Activated T-cell treated with anti-CD3 and anti-CD28 coated beads, Interleukin-2, amount 50 U/mL, for 4 hours (primary cell): ENCODE data around the gene CEP170. TPM values are rescaled to one million over a fixed set of nuclear protein-coding genes. Genes with fewer than 3 reads are reported as not detected.

Experiments
- ATAC-seq, 2 donors: fragments of 200-7000 bp; cut with Tn5 transposase; one replicate each; pipeline ENCODE4 v1.10.0; 2021
- DNase-seq: peaks from one replicate; pipeline ENCODE4 v3.0.0-alpha.2; 2020
- H3K27me3 Mint-ChIP-seq: one replicate; pipeline ENCODE4 v1.8.0; 2021; ENCODE audit warnings: low read depth, mixed read lengths
- H3K36me3 Mint-ChIP-seq: one replicate; pipeline ENCODE4 v1.8.0; 2022; ENCODE audit warnings: mixed read lengths; ENCODE audit not compliant: insufficient read depth
- H3K4me1 Mint-ChIP-seq: one replicate; pipeline ENCODE4 v1.8.0; 2021; ENCODE audit warnings: low read depth, mixed read lengths
- H3K4me3 Mint-ChIP-seq: one replicate; pipeline ENCODE4 v1.8.0; 2021; ENCODE audit warnings: mild to moderate bottlenecking, moderate library complexity, mixed read lengths
- H3K9me3 Mint-ChIP-seq: one replicate; pipeline ENCODE4 v1.8.0; 2021; ENCODE audit warnings: mixed read lengths
- total RNA-seq, 3 donors: library from RNA; stranded (reverse); gene quantifications; one replicate each; pipeline ENCODE4 v1.2.1, GENCODE V29; 2021

CEP170 gene
- total RNA-seq = 10 to 100 TPM; 48.7 to 56.9 (median 54.9) TPM

DNA sequence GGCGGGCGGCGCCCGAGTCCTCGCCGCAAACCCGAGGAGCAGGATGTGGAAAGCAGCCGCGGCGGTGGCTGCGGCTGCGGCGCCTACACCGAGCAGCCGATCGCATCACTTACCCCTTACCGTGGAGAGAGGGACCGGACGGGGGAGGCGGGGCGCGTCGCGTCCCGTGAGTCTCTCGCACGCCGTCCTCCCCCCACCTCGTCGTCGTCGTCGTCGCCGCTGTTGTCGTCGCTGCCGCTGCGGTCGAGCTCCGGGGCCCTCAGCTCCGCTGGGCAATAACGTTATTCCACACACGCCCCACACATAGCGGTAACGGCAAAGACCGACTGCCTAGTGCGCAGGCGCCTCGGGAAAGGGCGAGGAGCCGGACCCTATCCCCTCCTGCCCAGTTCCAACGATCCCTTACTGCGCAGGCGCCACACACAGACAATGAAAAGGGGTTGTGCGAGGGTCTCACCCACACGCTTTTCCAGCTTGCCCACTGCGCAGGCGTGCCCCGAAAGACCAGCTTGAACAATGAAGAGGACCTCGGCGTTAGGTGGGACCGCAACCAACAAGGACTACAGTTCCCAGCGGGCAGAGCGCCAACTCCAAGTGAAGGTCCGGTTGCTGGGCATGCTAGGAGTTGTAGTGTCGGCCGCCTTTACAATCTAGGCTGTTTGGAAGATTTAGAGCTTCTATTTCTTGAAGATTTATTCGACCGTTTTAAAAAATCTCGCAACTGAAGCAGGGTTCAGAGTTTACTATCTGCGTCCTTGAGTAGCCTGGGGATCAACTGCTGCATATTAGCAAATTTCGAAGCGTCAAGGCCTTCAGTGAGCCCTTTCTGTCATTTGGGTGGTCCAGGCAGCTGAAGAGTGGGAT is at the start of gene CEP170:
TSS of gene CEP170 (minus strand) at position 355 of the 864 bp plus-strand sequence. CDS start 30,001 bp downstream, outside the sequence.
- H3K36me3 Mint-ChIP-seq = peaks cover 1% of the 10 kb centered on the region
- ATAC-seq = peak; percentile 72
- DNase-seq = peak; percentile 80
- peaks cover 42% of the 10 kb centered on the region for H3K4me1 Mint-ChIP-seq
- H3K9me3 Mint-ChIP-seq = no peaks in the 10 kb centered on the region
- peak within 1 kb of the TSS; percentile 98 for H3K4me3 Mint-ChIP-seq
- H3K27me3 Mint-ChIP-seq = no peaks in the 10 kb centered on the region

DNA sequence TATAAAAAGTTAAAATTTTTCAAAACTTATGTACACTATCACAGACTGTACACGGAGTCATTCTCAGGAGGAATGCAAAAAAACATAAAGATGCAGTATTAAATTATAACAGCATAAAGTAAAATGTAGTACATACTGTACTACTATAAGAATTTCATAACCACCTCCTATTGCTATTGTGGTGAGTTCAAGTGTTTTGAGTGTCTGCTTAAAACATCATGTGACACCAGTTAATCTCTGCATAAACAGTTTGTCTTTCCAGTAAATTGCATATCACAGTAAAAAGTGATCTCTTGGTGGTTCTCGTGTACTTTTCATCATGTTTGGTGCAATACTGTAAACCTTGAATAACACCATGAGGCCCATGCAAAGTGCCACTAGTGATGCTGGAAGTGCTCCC is 46.0 kb upstream of the CEP170 start:
- no peaks in the 10 kb centered on the region for H3K27me3 Mint-ChIP-seq
- H3K9me3 Mint-ChIP-seq = peaks cover 11% of the 10 kb centered on the region
- H3K36me3 Mint-ChIP-seq = peaks cover 36% of the 10 kb centered on the region
- no peaks in the 10 kb centered on the region for H3K4me1 Mint-ChIP-seq
- ATAC-seq (no peak), DNase-seq (no peak)
- H3K4me3 Mint-ChIP-seq = no peak overlapping the region

DNA sequence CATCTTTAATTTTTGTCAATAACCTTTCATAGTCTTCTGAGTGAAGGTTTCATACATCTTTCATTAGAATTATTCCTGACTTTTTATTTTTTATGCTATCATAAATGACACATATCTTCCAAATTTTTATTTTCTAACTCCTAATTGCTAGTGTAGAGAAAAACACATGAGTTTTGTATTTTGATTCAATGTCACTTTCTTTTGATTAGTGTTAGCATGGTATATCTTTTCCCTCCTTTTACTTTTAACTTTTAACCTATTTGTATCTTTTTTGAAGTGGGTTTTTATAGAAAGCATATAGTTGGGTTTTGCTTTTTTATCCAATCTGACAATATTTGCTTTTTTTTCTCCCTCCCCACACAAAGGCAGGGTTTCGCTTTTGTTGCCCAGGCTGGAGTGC is 44.0 kb upstream of the CEP170 start:
- Mint-ChIP-seq H3K9me3 (peaks cover 19% of the 10 kb centered on the region), H3K4me1 (peaks cover 14% of the 10 kb centered on the region), H3K36me3 (peaks cover 46% of the 10 kb centered on the region), H3K27me3 (no peaks in the 10 kb centered on the region), H3K4me3 (no peak overlapping the region)
- ATAC-seq = no peak
- DNase-seq = no peak

DNA sequence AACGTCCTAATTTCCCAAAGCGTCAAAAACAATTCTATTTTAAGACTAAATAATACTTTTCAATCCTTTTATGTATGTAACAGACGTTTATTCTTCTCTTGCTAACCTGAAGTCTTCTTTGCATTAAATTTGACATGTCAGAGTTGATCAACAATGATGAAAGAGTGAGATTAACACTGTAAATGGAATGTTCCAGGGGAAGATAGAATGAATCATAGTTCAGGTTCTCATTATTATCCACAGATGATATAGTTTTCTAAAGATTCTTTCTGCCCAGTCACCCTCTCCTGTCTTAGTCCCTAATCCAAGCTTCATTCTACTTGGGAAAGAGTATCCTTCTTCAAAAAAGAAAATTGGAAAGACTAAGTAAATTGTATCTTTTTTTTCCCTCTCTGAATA is 39.6 kb upstream of the CEP170 start:
- Mint-ChIP-seq H3K4me1 (peaks cover 14% of the 10 kb centered on the region), H3K36me3 (peaks cover 67% of the 10 kb centered on the region), H3K9me3 (peaks cover 24% of the 10 kb centered on the region), H3K4me3 (no peak overlapping the region), H3K27me3 (no peaks in the 10 kb centered on the region)
- DNase-seq (no peak), ATAC-seq (no peak)

DNA sequence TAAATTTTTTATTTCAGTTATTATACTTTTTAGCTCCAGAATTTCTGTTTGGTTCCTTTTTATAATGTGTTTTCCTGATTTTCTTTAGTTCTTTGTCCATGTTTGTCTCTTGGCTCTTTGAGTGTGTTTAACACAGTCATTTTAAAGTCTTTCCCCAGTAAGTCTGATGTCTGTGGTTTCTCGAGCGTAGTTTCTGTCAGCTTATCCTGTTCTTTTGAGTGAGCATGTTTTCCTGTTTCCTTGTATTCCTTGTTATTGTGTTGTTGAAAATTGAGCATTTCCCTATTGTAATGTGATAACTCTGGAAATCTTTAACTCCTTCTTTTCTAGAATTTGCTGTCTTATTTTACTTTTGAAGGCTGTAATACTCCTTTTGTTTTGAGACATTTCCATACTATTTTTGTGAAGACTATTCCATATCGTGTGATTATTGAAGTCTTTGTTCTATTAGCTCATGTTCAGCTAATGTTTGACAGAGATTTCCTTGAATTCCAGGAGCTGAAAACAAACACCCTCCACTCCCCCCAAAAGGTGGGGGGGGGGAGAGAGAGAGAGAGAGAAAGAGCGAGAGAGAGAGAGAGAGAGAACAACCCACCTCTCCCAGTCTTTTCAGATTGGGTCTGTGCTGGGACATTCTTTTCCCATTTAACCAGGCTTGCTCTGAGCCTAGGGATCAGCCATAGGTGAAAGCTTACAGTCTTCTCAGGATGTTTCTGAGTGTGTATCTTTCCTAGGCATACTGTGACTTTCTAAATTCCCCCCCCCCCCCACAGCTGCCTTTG is 39.1 kb upstream of the CEP170 start:
- Mint-ChIP-seq H3K27me3 (no peaks in the 10 kb centered on the region), H3K9me3 (peaks cover 24% of the 10 kb centered on the region), H3K36me3 (peaks cover 73% of the 10 kb centered on the region), H3K4me1 (peaks cover 14% of the 10 kb centered on the region), H3K4me3 (no peak overlapping the region)
- DNase-seq = no peak
- no peak for ATAC-seq

DNA sequence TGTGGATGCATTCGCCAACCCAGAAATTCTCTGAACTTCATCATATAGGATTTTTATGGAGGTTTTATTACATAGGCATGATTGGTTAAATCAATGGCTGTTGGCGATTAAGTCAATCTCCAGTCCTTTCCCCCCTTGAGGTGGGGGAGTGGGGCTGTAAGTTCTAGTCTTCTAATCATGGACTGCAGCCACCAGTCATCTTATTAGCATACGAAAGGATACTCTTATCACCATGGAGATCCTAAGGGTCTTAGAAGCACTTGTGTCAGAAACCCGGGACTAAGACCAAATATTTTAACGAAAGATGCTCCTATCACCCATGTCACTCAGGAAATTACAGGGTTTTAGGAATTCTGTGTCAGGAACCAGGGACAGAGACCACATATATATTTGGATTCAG is 37.0 kb upstream of the CEP170 start:
- peaks cover 24% of the 10 kb centered on the region for H3K9me3 Mint-ChIP-seq
- no peaks in the 10 kb centered on the region for H3K27me3 Mint-ChIP-seq
- peaks cover 70% of the 10 kb centered on the region for H3K36me3 Mint-ChIP-seq
- peaks cover 26% of the 10 kb centered on the region for H3K4me1 Mint-ChIP-seq
- DNase-seq (no peak), ATAC-seq (no peak)
- no peak overlapping the region for H3K4me3 Mint-ChIP-seq

DNA sequence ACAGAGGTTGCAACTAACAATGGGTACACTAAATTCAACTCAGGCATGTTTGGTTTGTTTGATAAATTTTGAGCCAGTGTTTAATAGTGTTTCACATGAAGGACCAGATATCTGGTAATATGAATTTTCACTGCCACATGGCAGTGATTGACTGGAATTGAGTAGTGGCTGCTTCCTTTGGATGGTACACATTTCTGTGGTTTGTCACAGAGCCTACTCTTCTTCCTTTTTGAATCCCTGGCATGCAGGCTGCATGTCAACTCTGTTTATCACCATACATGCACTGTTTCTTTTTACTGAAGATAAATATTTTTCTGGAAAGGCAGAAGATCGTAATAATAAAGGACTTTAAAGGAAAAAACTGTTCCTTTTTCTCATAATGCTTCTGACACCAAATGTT is 36.2 kb upstream of the CEP170 start:
- Mint-ChIP-seq H3K36me3 (peaks cover 65% of the 10 kb centered on the region), H3K4me1 (peaks cover 31% of the 10 kb centered on the region), H3K9me3 (peaks cover 24% of the 10 kb centered on the region), H3K4me3 (no peak overlapping the region), H3K27me3 (no peaks in the 10 kb centered on the region)
- ATAC-seq (no peak), DNase-seq (no peak)

DNA sequence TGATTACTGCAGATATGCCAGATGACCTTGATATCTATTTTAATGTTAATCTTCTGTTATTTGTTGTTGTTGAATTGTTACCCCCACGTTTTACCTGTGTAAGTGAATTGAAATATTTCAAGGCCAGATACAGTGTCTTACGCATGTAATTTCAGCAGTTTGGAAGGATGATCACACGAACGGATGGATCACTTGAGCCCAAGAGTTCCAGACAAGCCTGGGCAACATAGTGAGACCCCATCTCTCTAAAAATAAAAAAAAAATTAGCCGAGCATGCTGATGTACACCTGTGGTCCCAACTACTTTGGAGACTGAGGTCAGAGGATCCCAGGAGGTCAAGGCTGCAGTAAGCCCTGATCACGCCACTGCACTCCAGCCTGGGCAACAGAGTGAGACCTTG is 33.0 kb upstream of the CEP170 start:
- H3K4me1 Mint-ChIP-seq = peaks cover 27% of the 10 kb centered on the region
- H3K36me3 Mint-ChIP-seq = peaks cover 55% of the 10 kb centered on the region
- ATAC-seq = no peak
- DNase-seq = no peak
- H3K4me3 Mint-ChIP-seq = peak overlapping the region; percentile 34
- H3K9me3 Mint-ChIP-seq = peaks cover 10% of the 10 kb centered on the region
- H3K27me3 Mint-ChIP-seq = no peaks in the 10 kb centered on the region

DNA sequence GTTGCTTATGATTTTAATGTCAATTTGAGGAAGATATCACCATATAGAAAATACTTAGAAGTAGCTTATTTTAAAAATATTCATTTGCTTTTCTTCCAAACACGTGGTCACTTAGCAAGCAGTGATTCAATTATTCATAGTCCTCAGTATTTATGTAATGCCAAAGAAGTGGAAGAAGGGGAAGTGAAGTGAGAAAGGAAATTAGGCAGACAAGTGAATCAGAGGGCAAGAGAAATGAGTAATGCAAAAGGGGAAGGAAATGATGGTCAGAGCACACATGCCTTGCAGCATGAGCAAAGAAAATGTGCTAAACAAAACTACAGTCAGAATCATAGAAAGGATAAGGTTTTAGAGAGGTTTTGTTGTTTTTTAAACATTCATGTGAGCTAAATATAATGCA is 32.6 kb upstream of the CEP170 start:
- Mint-ChIP-seq H3K27me3 (no peaks in the 10 kb centered on the region), H3K4me3 (peak overlapping the region; percentile 34), H3K4me1 (peaks cover 27% of the 10 kb centered on the region), H3K36me3 (peaks cover 53% of the 10 kb centered on the region), H3K9me3 (peaks cover 8% of the 10 kb centered on the region)
- ATAC-seq = peak; percentile 94
- DNase-seq = no peak

DNA sequence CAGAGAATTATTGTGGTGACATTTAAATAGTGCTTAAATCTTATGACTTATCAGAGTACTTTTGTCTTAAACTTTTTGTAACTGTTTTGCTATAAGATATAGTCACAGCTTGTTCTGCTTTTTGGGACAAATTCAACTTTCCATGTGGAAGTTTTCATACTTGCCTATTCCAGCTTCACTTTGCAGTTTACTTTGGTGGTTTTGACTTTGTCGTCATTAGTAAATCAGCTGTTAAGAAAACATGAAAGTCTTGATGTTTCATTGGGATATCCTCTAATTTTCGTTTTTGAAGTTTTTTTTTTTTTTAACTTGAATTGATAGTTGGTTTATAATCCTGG is 32.0 kb upstream of the CEP170 start:
- Mint-ChIP-seq H3K36me3 (peaks cover 54% of the 10 kb centered on the region), H3K4me1 (peaks cover 27% of the 10 kb centered on the region), H3K4me3 (no peak overlapping the region), H3K27me3 (no peaks in the 10 kb centered on the region), H3K9me3 (peaks cover 5% of the 10 kb centered on the region)
- ATAC-seq = no peak
- no peak for DNase-seq

DNA sequence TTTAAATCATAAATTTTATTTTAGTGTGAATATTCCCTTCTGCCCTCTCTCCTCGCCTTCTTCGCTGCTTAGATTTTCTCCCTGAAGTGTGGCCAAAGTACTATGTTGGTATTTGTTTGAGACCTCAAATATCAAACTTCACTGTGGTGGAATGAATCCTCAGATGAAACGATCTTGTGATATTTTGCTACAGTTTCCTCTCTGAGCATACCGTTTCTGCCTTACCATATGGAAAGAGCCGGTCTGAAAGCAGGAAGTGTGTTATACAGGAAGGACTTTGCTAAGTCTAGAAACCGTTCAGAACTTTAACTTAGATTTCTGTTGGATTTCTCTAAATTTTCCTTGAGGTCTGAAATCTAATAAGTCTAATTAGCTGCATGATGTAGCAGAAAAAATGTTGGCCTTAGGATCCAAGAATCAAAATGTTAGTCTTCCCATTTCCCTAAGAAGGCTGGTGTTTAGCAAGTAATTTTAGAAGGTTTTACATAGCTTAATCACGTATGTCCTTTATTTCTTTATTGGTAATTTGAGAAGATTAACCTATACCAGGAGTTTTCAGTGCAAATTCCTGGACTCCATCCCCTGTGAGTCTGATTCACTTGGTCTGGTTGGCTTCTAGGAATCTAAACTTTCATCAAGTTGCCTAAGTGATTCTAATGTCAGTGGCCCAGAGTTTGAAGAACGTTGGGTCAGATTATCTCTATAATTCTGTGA is 31.5 kb upstream of the CEP170 start:
- ATAC-seq = no peak
- peaks cover 4% of the 10 kb centered on the region for H3K9me3 Mint-ChIP-seq
- peaks cover 27% of the 10 kb centered on the region for H3K4me1 Mint-ChIP-seq
- peaks cover 52% of the 10 kb centered on the region for H3K36me3 Mint-ChIP-seq
- H3K27me3 Mint-ChIP-seq = no peaks in the 10 kb centered on the region
- no peak for DNase-seq
- H3K4me3 Mint-ChIP-seq = no peak overlapping the region

DNA sequence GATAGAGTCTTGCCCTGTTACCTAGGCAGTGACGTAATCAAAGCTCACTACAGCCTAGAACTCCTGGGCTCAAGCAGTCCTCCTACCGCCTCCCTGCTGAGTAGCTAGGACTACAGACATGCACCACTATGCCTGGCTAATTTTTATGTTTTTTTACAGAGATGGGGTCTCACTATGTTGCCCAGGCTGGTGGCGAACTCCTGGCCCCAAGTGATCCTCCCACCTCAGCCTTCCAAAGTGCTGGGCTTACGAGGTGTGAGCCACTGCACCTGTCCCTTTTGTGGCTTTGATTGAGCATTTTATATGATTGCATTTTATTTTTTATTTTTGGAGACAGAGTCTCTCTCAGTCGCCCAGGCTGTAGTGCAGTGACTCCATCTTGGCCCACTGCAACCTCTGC is 26.6 kb upstream of the CEP170 start:
- Mint-ChIP-seq H3K4me3 (no peak overlapping the region), H3K27me3 (no peaks in the 10 kb centered on the region), H3K4me1 (peaks cover 20% of the 10 kb centered on the region), H3K9me3 (peaks cover 4% of the 10 kb centered on the region), H3K36me3 (peaks cover 39% of the 10 kb centered on the region)
- DNase-seq = no peak
- ATAC-seq = no peak

DNA sequence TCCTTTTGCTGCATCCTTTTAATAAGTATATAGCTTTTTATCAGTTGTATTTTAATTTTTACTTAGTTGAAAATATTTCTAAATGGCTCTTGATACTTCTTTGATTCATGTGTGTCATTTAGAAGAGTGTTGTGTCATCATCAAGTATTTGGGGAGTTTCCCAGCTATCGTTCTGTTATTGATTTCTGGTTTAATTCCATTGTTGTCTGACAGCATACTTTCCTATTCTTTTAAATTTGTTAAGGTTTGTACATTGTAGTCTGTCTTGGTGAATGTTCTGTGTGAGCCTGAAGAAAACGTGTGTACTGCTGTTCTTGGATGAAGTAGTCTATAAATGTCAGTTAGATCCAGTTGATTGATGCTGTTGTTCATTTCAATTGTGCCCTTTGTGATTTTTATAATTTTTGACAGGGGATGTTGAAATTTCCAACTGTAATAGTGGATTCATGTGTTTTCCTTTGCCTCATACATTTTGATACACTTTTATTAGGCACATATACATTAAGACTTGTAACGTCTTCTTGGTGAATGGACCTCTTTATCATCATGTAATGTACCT is 25.6 kb upstream of the CEP170 start:
- H3K27me3 Mint-ChIP-seq = no peaks in the 10 kb centered on the region
- peaks cover 4% of the 10 kb centered on the region for H3K9me3 Mint-ChIP-seq
- no peak overlapping the region for H3K4me3 Mint-ChIP-seq
- ATAC-seq = no peak
- peaks cover 12% of the 10 kb centered on the region for H3K4me1 Mint-ChIP-seq
- peaks cover 46% of the 10 kb centered on the region for H3K36me3 Mint-ChIP-seq
- no peak for DNase-seq

DNA sequence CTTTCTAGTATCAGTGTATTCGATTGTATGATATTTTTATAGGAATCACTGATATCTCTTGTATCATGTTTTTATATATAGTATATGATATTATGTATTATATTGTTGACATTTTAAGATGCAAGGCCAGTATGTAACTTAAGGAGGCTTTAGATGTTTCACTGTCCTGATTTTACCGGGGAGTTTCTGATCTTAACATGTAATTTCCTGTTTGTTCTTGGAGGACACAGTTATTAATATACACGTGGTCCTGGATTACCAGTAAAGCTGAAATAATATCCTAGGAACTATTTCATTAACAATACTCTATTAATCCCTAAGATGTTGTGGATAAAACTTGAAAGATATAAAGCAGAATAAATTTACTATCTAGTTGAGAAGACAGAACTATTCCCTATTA is 20.2 kb upstream of the CEP170 start:
- Mint-ChIP-seq H3K36me3 (peaks cover 48% of the 10 kb centered on the region), H3K27me3 (no peaks in the 10 kb centered on the region), H3K4me3 (no peak overlapping the region), H3K4me1 (peaks cover 4% of the 10 kb centered on the region), H3K9me3 (no peaks in the 10 kb centered on the region)
- DNase-seq (no peak), ATAC-seq (no peak)
